Measurements from ENCODE around the gene RBPJL.

The RBPJL gene

DNA sequence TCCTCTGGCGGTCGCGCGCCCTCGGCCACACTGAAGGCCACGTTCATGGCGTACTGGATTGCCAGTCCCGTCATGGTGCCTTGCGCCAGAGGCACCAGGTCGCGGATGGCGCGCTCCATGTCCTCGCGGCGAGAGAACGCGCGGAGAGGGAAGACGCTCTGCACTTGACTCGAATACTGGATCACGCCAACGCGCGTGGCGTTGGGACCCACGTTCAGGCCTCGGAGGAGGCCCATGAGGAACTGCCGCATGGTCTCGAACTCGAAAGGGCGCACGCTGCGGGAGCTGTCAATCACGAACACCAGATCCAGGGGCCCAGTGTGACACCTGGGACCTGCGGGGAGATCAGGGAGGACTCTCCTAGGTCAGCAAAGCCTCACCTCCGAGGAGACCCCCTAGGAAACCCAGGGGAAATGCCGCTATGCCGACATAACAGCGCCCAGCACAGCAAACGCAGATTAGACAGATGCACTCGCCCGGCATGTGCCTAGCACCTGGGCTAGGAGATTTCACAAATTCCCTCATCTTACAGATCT, 2.1 kb upstream of the RBPJL start:
- TF ChIP-seq, protein P1, sequence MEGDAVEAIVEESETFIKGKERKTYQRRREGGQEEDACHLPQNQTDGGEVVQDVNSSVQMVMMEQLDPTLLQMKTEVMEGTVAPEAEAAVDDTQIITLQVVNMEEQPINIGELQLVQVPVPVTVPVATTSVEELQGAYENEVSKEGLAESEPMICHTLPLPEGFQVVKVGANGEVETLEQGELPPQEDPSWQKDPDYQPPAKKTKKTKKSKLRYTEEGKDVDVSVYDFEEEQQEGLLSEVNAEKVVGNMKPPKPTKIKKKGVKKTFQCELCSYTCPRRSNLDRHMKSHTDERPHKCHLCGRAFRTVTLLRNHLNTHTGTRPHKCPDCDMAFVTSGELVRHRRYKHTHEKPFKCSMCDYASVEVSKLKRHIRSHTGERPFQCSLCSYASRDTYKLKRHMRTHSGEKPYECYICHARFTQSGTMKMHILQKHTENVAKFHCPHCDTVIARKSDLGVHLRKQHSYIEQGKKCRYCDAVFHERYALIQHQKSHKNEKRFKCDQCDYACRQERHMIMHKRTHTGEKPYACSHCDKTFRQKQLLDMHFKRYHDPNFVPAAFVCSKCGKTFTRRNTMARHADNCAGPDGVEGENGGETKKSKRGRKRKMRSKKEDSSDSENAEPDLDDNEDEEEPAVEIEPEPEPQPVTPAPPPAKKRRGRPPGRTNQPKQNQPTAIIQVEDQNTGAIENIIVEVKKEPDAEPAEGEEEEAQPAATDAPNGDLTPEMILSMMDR (conservative IDR thresholded peaks at IDR 0.05; ENCODE audit: low read depth, low read length), result no peak
- H3K4me1 ChIP-seq (ENCODE audit: low read depth, poor library complexity, severe bottlenecking), result peaks cover 36% of the 10 kb centered on the region
- no peak overlapping the region for H2AFZ ChIP-seq (ENCODE audit: low read depth)
- no peak overlapping the region for H3K4me3 ChIP-seq (IDR thresholded peaks at IDR 0.05; ENCODE audit: insufficient read depth, low read depth, low read length)
- no peak overlapping the region for H3K9ac ChIP-seq
- H3K4me2 ChIP-seq, result no peak overlapping the region
- no peak overlapping the region for H3K27ac ChIP-seq
- no peaks in the 10 kb centered on the region for H3K27me3 ChIP-seq (ENCODE audit: insufficient read depth, low read depth)
- no peaks in the 10 kb centered on the region for H4K20me1 ChIP-seq (ENCODE audit: insufficient read depth)
- H3K36me3 ChIP-seq (ENCODE audit: insufficient read depth), result no peaks in the 10 kb centered on the region
- no peaks in the 10 kb centered on the region for H3K79me2 ChIP-seq (ENCODE audit: insufficient read depth, low read depth)

DNA sequence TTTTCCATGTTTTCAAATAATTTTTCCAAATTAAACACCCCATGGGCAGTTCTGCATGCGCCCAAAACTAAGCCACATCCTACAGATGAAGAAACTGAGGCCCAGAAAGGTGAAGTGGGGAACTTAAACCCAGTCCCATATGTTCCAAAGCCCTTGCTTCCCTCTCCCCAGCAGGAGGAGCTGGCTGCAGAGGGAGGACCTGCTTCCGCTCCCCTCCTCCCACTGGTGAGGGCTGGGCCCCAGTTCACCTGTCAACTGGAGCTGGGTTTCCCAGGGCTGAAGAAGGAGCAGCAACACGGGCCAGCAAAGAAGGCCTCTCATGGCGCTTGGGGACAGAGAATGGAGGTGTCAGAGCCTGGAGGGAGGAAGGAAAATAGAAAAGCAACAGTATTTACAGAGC, 1.4 kb upstream of the RBPJL start:
- Histone ChIP-seq H3K79me2 (ENCODE audit: insufficient read depth, low read depth) (no peaks in the 10 kb centered on the region), H3K4me2 (no peak overlapping the region), H2AFZ (ENCODE audit: low read depth) (no peak overlapping the region), H4K20me1 (ENCODE audit: insufficient read depth) (no peaks in the 10 kb centered on the region), H3K27me3 (ENCODE audit: insufficient read depth, low read depth) (no peaks in the 10 kb centered on the region), H3K36me3 (ENCODE audit: insufficient read depth) (no peaks in the 10 kb centered on the region), H3K4me3 (IDR thresholded peaks at IDR 0.05; ENCODE audit: insufficient read depth, low read depth, low read length) (no peak overlapping the region), H3K4me1 (ENCODE audit: low read depth, poor library complexity, severe bottlenecking) (peaks cover 36% of the 10 kb centered on the region), H3K27ac (no peak overlapping the region), H3K9ac (no peak overlapping the region)
- TF ChIP-seq, protein P1 (conservative IDR thresholded peaks at IDR 0.05; ENCODE audit: low read depth, low read length), result no peak

DNA sequence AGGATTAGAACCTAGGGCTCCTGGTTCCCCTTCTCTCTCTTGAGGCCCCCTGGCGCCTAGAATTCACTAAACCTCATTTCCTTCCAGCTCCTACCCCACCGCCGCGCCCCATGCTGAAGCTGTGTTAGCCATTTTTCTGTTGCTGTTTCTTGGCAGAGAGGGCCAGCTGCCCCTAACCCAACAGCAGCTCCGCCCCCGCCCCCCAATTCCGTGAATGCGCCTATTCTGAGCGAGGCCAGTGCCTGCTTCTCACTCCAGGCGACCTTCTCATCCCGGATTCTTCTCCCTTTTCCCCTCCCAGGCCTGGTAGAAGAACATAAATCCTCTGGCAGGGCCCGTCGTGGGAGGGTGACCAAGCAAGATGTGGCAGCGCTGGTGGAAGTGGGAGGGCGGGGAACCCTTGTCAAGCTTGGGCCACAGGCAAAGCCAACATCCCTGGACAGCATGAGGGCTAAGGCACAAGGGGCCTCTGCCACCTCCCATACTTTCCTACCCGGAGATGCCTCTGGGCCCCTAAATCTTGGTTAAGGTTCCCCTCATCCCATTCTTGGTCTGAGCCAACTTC, 518 bp downstream of the RBPJL start:
- Histone ChIP-seq H3K27me3 (ENCODE audit: insufficient read depth, low read depth) (no peaks in the 10 kb centered on the region), H3K4me3 (IDR thresholded peaks at IDR 0.05; ENCODE audit: insufficient read depth, low read depth, low read length) (no peak overlapping the region), H3K27ac (no peak overlapping the region), H3K4me2 (no peak overlapping the region), H3K9ac (no peak overlapping the region), H2AFZ (ENCODE audit: low read depth) (no peak overlapping the region), H4K20me1 (ENCODE audit: insufficient read depth) (no peaks in the 10 kb centered on the region), H3K79me2 (ENCODE audit: insufficient read depth, low read depth) (no peaks in the 10 kb centered on the region), H3K4me1 (ENCODE audit: low read depth, poor library complexity, severe bottlenecking) (peaks cover 24% of the 10 kb centered on the region), H3K36me3 (ENCODE audit: insufficient read depth) (no peaks in the 10 kb centered on the region)
- TF ChIP-seq, protein P1 (conservative IDR thresholded peaks at IDR 0.05; ENCODE audit: low read depth, low read length), result no peak

DNA sequence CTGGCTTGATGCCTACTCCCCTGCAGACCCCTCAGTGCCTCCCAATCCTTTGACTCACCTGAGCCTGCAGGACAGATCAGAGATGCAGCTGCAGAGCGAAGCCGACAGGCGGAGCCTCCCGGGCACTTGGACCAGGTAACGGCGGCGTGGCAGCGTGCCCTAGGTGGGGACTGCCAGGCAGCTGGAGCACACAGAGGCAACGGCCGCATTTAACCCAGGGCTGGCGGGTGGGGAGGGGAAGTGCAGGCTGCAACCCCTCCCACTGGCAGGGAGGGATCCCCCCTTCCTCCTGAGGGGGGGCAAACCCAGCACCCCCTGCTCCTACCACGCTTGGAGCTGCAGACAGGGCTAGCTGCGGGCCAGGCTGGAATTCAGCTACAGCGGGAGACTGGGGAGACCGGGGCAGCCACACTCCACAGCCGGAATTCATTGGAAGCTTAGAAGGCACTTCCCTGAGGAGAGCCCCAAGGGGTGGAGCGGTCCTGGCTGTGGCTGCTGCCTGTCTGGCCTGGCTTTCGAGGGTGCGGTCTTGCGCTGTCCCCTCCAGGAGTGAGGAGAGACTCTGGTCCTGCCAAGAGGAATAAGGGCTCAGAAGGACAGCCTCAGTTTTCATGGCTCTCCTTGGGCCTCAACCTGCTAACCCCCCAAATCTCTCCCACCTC, 1.6 kb downstream of the RBPJL start, which contains the start of gene MATN4:
Gene MATN4 (minus strand): TSS at position 183 of the 662 bp plus-strand sequence. CDS start 2,717 bp downstream, outside the sequence.
- no peak within 1 kb of the TSS for H2AFZ ChIP-seq (ENCODE audit: low read depth)

More for the DNA sequence above, 1.6 kb downstream of the RBPJL start, which contains the start of gene MATN4:
- Histone ChIP-seq H3K79me2 (ENCODE audit: insufficient read depth, low read depth) (no peaks in the 10 kb centered on the region), H3K27ac (no peak within 1 kb of the TSS), H3K27me3 (ENCODE audit: insufficient read depth, low read depth) (no peaks in the 10 kb centered on the region), H3K4me2 (no peak within 1 kb of the TSS), H3K9ac (no peak within 1 kb of the TSS), H4K20me1 (ENCODE audit: insufficient read depth) (no peaks in the 10 kb centered on the region), H3K4me3 (IDR thresholded peaks at IDR 0.05; ENCODE audit: insufficient read depth, low read depth, low read length) (no peak within 1 kb of the TSS), H3K4me1 (ENCODE audit: low read depth, poor library complexity, severe bottlenecking) (peaks cover 13% of the 10 kb centered on the region), H3K36me3 (ENCODE audit: insufficient read depth) (no peaks in the 10 kb centered on the region)
- TF ChIP-seq, protein P1 (conservative IDR thresholded peaks at IDR 0.05; ENCODE audit: low read depth, low read length), result no peak

All from KMS-11 (cell line).